Keratinocyte (primary cell): ENCODE data around the gene HRAS.

Experiments
- EZH2 ChIP-seq: IDR thresholded peaks from one replicate; pipeline ENCODE4 v1.6.1; 2012; ENCODE audit warnings: inconsistent platforms, mild to moderate bottlenecking, low read length, moderate library complexity
- TF ChIP-seq, protein P1 (sequence below), 3 experiments: IDR thresholded peaks in 1 of 3; conservative IDR thresholded peaks in 1 of 3; optimal IDR thresholded peaks in 1 of 3; 2 replicates in 2 of 3; 3 replicates in 1 of 3; pipeline versions ENCODE3 to v1.5.1; 2011; ENCODE audit warnings: low read length in 3 of 3, mild to moderate bottlenecking in 3 of 3, moderate library complexity in 2 of 3, control low read depth in 1 of 3, inconsistent platforms in 1 of 3; ENCODE audit not compliant: insufficient read depth in 2 of 3; ENCODE audit errors: extremely low read depth in 1 of 3

- TF ChIP-seq, protein P1, sequence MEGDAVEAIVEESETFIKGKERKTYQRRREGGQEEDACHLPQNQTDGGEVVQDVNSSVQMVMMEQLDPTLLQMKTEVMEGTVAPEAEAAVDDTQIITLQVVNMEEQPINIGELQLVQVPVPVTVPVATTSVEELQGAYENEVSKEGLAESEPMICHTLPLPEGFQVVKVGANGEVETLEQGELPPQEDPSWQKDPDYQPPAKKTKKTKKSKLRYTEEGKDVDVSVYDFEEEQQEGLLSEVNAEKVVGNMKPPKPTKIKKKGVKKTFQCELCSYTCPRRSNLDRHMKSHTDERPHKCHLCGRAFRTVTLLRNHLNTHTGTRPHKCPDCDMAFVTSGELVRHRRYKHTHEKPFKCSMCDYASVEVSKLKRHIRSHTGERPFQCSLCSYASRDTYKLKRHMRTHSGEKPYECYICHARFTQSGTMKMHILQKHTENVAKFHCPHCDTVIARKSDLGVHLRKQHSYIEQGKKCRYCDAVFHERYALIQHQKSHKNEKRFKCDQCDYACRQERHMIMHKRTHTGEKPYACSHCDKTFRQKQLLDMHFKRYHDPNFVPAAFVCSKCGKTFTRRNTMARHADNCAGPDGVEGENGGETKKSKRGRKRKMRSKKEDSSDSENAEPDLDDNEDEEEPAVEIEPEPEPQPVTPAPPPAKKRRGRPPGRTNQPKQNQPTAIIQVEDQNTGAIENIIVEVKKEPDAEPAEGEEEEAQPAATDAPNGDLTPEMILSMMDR (optimal IDR thresholded peaks at IDR 0.05 in 1 of 3, IDR thresholded peaks at IDR 0.05 in 1 of 3, conservative IDR thresholded peaks at IDR 0.05 in 1 of 3; ENCODE audit: extremely low read depth in 1 of 3, insufficient read depth in 2 of 3, low read length in 3 of 3): no peak
- TF ChIP-seq EZH2: no peak
Measured at GRCh38 chr11:531919-532526, 3.4 kb downstream of the HRAS start.
